Activated naive CD8-positive, alpha-beta T cell treated with anti-CD3 and anti-CD28 coated beads, Interleukin-2, amount 50 U/mL, for 24 hours (primary cell): ENCODE results near the gene PARVG.
A peak's percentile ranks its signal among the peaks of the same experiment; 100 is the strongest.

Experiments used
- ATAC-seq: fragments of 150-1000 bp; cut with Tn5 transposase; one replicate; pipeline ENCODE4 v1.10.0; 2021
- DNase-seq: peaks from one replicate; pipeline ENCODE4 v3.0.0; 2021
- H3K27ac Mint-ChIP-seq: one replicate; pipeline ENCODE4 v1.8.0; 2021; ENCODE audit warnings: mild to moderate bottlenecking, mixed read lengths
- H3K27me3 Mint-ChIP-seq: one replicate; pipeline ENCODE4 v1.8.0; 2021; ENCODE audit warnings: mixed read lengths
- H3K36me3 Mint-ChIP-seq: one replicate; pipeline ENCODE4 v1.8.0; 2021; ENCODE audit warnings: low read depth, mixed read lengths
- H3K4me1 Mint-ChIP-seq: one replicate; pipeline ENCODE4 v1.8.0; 2021; ENCODE audit warnings: mixed read lengths
- H3K4me3 Mint-ChIP-seq: one replicate; pipeline ENCODE4 v1.8.0; 2021; ENCODE audit warnings: mild to moderate bottlenecking, moderate library complexity, mixed read lengths
- H3K9me3 Mint-ChIP-seq: one replicate; pipeline ENCODE4 v1.8.0; 2021; ENCODE audit warnings: mixed read lengths

Gene PARVG

DNA sequence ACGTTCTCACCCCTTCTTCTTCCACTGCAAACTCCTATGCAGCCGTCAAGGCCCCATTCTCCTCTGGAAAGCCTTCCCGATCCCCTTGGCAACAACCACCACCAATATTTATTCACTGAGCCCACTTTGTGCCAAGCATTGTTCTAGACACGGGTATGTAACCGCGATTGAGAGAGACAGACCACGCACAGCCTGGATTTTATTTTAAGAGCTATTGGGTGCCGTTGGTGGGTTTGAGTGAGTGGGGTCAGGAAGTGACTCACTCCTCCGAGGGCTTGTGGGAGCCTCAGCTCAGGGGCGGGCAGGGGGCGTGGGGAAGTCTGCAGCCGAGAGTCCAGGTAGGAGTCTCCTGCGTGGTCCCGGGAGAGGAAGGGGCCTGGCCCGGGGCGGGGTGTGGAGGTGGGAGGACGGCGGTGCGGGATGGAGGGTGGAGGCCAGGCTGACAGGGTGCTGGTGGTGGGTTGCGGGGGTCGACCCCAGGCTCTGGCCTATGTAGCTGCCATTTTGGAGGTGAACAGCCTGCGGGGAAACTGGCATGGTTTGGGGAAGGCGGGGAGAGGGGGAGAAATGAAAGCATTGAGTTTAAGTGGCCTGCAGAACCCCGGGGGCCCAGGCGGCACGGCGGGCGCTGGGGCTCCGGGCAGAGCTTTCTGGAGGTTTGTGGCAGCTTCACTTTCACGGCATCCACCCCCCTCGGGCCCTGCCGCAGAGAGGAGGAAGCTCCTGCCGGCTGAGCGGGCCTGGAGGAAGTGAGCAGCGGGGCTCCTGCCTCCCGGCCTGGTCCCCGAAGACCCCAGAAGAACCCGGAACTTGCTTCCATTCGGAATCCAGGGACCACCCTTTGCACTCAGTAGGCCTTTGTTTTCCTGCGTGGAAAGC, 547 bp downstream of the PARVG start:
- Mint-ChIP-seq H3K9me3 (no peaks in the 10 kb centered on the region), H3K4me1 (peaks cover 24% of the 10 kb centered on the region), H3K36me3 (peaks cover 14% of the 10 kb centered on the region), H3K27ac (peak overlapping the region; percentile 96), H3K27me3 (no peaks in the 10 kb centered on the region), H3K4me3 (peak overlapping the region; percentile 90)
- peak; percentile 68 for ATAC-seq
- DNase-seq, result peak; percentile 67

DNA sequence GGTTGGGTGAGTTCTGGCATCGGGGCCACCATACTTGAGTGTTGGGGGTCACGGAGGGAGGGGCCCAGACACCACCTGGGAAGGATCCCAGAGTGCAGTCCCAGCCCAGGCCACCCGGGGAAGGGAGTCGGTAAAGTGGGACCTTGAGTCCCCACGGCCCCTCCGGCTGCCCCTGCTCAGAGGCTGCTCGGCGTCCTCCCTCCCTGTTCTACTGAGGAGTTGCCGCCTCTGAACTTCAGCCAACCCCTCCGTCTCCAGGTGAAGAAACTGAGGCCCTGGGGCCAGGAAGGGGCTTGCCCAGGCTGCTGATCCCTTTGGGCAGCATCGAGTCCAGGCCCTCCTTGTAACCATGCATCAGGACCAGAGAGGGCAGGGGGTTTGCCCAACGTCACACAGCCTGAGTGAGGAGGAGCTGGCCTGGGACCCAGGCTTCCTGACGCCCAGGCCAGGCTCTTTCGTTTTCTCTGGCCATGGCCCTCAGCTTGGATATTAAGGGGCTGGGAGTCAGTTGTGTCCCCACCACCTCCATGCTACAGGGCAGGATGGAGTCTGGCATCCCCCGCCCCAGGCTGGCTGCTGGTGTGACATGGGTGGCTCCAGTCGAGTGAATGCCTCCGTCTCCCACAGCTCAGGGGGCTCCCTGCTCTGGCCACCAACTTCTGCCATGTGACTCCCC, 1.3 kb downstream of the PARVG start:
- H3K36me3 Mint-ChIP-seq, result peaks cover 16% of the 10 kb centered on the region
- no peaks in the 10 kb centered on the region for H3K27me3 Mint-ChIP-seq
- DNase-seq (peak; percentile 37), ATAC-seq (peak; percentile 31)
- H3K27ac Mint-ChIP-seq, result peak overlapping the region; percentile 96
- peak overlapping the region; percentile 90 for H3K4me3 Mint-ChIP-seq
- H3K4me1 Mint-ChIP-seq, result peaks cover 26% of the 10 kb centered on the region
- no peaks in the 10 kb centered on the region for H3K9me3 Mint-ChIP-seq

DNA sequence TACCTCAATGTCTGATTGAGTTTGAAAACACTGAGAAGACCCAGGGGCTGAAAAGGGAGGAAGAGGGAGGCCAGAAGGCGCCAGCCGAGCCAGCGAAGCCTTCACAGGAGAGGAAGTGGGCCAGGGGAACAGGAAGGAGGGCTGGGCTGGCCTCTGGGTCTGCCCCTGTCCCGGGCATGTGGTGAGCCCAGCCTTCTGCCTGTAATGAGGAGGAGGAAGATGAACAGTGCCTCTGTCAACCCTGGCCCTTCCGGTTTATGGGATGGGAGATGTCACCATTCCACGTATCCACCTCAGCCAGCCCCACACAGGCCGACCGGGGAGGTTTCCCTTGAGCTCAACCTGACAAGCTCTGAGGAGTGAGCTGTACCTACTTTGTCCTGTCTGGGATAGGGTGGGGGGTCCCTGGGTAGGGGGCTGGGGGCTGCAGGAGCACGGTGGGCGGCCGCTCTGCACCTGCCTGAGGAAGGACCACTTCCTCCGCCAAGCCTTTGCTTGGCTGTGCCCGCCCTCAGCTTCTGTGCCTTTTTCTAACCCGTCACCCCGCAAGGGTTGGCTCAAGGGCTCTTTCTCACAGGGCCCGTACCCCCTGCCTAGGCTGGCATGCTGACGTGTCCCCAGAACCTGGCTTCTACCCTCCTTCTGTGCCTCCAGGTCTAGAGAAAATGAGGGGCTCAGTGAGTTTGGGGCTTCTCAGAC, 2.0 kb downstream of the PARVG start:
- Mint-ChIP-seq H3K9me3 (no peaks in the 10 kb centered on the region), H3K27me3 (no peaks in the 10 kb centered on the region), H3K4me3 (peak overlapping the region; percentile 90), H3K4me1 (peaks cover 26% of the 10 kb centered on the region), H3K27ac (peak overlapping the region; percentile 96), H3K36me3 (peaks cover 16% of the 10 kb centered on the region)
- ATAC-seq, result peak; percentile 65
- peak; percentile 62 for DNase-seq

DNA sequence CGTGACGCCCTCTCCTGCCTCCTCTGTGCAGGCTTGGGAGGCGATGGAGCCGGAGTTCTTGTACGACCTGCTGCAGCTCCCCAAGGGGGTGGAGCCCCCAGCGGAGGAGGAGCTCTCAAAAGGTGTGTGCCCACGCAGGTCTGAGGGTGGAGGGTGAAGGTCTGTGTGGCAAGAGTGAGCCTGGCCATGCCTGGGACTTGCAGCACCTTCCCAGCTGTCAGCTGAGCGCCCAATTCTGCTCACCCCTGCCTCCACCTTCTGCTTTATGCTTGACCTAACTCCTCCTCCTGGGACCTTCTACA, 2.5 kb downstream of the PARVG start:
- DNase-seq, result peak; percentile 20
- ATAC-seq, result no peak
- H3K4me1 Mint-ChIP-seq, result peaks cover 26% of the 10 kb centered on the region
- peak overlapping the region; percentile 90 for H3K4me3 Mint-ChIP-seq
- no peaks in the 10 kb centered on the region for H3K27me3 Mint-ChIP-seq
- no peaks in the 10 kb centered on the region for H3K9me3 Mint-ChIP-seq
- peak overlapping the region; percentile 96 for H3K27ac Mint-ChIP-seq
- H3K36me3 Mint-ChIP-seq, result peaks cover 16% of the 10 kb centered on the region

DNA sequence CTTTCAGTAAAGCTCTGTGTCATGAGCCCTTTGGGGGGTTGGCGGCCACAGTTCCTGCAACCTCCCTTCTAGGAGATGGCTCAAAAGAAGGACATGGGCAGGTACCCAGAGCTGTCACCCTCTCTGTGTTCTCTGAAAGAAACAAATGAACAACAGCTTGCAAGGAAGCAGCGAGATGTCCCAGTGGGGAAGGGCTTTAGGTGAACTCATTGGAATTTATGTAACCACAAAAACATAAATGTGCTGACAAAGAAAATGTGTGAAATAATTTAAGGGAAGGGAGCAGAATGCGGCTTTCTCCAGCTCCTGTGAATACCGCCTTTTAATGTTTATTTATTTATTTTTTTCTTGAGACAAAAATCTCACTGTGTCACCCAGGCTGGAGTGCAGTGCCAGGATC, 3.3 kb downstream of the PARVG start:
- H3K36me3 Mint-ChIP-seq, result peaks cover 16% of the 10 kb centered on the region
- H3K27me3 Mint-ChIP-seq, result no peaks in the 10 kb centered on the region
- H3K27ac Mint-ChIP-seq, result no peak overlapping the region
- ATAC-seq (no peak), DNase-seq (no peak)
- no peak overlapping the region for H3K4me3 Mint-ChIP-seq
- H3K4me1 Mint-ChIP-seq, result peaks cover 26% of the 10 kb centered on the region
- H3K9me3 Mint-ChIP-seq, result no peaks in the 10 kb centered on the region

DNA sequence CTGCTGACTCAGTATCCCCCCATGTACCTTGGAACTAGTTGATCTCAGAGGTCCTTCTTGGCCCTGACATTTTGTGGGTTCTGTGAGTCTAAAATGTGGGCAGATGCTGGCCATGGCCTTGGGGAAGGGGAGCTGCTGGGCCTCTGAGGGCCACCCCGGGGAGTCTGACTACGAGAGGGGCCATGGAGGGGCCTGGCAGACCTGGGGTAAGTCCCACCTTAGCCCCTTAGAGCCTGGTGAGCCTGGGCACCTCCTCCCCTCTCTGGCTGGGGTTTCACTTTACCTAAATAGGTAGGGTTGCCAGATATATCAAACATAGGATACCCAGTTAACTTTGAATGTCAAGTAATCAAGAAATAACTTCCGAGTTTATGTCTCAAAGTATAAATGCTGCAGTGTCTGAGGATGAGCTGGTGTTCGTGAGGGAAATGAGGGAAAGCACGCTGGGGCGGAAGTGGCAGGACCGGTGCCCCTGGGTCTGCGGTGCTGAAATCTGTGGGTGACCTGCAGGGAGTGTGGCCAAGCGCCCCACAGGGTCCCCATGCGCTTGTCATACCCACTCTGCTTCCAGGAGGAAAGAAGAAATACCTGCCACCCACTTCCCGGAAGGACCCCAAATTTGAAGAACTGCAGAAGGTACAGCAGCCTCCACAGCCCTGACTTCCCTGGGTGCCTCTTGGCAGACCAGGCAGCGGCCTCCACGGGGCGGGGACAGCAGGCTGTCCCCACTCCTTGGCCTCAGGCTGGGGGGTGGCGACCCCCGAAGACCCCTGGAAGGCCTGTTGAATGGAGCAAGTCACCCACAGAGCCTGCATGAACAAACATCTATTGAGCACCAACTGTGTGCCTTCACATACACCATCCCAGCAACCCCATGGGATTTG, 4.8 kb downstream of the PARVG start:
- DNase-seq (no peak), ATAC-seq (no peak)
- Mint-ChIP-seq H3K4me1 (peaks cover 23% of the 10 kb centered on the region), H3K27ac (no peak overlapping the region), H3K36me3 (peaks cover 16% of the 10 kb centered on the region), H3K9me3 (no peaks in the 10 kb centered on the region), H3K4me3 (no peak overlapping the region), H3K27me3 (no peaks in the 10 kb centered on the region)

DNA sequence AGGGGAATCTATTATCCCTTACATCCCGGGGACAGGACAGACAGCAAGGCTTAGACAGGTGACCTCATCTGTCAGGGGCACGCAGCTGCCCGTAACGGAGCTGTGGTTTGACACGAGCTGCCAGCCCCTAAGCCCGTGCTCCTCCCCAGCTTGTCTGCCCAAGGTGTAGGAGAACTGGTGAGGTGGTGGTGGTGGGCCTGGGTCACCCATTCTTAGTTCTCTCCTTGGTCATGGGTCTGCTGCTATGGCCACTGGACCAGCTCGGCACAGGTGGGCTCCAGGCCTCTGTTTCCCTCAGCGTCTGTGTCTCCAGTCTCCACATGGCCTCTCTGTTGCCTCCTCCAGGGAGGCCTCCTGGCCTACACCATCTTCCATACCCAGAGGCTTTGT, 5.4 kb downstream of the PARVG start:
- H3K27me3 Mint-ChIP-seq, result no peaks in the 10 kb centered on the region
- peaks cover 20% of the 10 kb centered on the region for H3K4me1 Mint-ChIP-seq
- ATAC-seq (no peak), DNase-seq (no peak)
- no peak overlapping the region for H3K4me3 Mint-ChIP-seq
- no peaks in the 10 kb centered on the region for H3K9me3 Mint-ChIP-seq
- peaks cover 16% of the 10 kb centered on the region for H3K36me3 Mint-ChIP-seq
- H3K27ac Mint-ChIP-seq, result no peak overlapping the region

DNA sequence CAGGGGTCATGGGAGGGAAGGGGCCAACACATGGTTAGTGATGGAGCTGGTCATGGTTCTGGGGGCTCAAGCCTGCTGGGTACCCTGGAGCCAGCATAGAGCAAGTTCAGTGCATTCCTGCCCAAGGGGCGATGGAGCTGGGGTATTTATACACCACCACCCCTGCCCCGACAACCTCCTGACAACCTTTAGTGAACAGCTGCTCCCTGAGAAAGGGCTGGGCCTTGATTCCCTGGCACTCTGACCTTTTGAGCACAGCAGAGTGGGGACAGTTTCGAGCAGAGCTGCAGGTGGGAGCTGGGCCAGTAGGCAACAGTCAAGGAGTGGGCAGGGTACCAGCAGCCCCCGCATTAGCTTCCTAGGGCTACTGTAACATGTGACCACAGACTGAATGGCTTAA, 6.0 kb downstream of the PARVG start:
- Mint-ChIP-seq H3K4me3 (no peak overlapping the region), H3K9me3 (no peaks in the 10 kb centered on the region), H3K36me3 (peaks cover 16% of the 10 kb centered on the region), H3K4me1 (peaks cover 26% of the 10 kb centered on the region), H3K27me3 (no peaks in the 10 kb centered on the region), H3K27ac (no peak overlapping the region)
- no peak for ATAC-seq
- DNase-seq, result no peak

DNA sequence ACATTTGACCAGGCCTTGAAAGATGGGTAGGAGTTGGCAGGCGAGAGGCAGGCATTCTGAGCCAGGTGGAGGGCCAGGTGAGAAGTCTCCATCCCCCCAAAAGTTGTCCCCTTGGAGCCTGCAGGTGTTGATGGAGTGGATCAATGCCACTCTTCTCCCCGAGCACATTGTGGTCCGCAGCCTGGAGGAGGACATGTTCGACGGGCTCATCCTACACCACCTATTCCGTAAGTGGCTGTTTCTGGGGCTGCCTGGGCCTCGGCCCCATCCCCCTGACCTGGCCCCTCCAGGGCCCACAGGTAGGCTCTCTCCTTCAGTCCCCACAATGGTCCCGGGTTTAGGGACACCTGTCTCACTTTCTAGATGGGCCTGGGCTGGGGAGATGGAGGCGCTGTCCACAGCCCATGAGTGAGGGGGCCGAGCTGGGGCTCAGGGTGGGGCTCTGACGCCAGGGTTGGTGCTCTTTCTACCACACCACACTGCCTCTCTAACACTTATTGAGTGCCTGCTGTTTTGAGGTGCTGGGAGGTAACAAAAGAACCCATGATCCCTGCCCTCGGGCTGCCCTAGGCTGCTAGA, 7.0 kb downstream of the PARVG start:
- Mint-ChIP-seq H3K9me3 (no peaks in the 10 kb centered on the region), H3K27ac (no peak overlapping the region), H3K4me3 (no peak overlapping the region), H3K27me3 (no peaks in the 10 kb centered on the region), H3K4me1 (peaks cover 30% of the 10 kb centered on the region), H3K36me3 (peaks cover 12% of the 10 kb centered on the region)
- ATAC-seq (no peak), DNase-seq (no peak)

DNA sequence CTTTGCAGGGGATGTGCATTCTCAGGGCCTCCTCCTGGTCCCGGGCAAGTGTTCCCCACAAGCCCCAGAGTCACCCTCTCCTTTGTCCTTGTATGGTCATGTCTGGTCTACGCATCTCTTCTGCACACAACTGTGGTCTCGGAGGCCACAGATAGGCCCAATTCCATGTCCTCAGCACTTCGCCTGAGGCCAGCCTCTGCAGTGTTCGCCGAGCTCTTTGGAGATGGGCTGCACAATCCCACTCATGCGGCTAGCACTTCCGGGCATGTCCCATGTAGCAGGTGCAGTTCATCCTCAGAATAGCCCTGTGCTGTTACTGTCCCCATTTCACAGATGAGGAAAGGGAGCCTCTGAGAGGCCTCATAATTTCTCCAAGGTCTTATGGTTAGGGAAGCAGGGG, 7.6 kb downstream of the PARVG start:
- ATAC-seq (no peak), DNase-seq (no peak)
- no peak overlapping the region for H3K27ac Mint-ChIP-seq
- H3K4me1 Mint-ChIP-seq, result peaks cover 32% of the 10 kb centered on the region
- no peaks in the 10 kb centered on the region for H3K9me3 Mint-ChIP-seq
- no peaks in the 10 kb centered on the region for H3K27me3 Mint-ChIP-seq
- H3K36me3 Mint-ChIP-seq, result peaks cover 16% of the 10 kb centered on the region
- H3K4me3 Mint-ChIP-seq, result no peak overlapping the region

DNA sequence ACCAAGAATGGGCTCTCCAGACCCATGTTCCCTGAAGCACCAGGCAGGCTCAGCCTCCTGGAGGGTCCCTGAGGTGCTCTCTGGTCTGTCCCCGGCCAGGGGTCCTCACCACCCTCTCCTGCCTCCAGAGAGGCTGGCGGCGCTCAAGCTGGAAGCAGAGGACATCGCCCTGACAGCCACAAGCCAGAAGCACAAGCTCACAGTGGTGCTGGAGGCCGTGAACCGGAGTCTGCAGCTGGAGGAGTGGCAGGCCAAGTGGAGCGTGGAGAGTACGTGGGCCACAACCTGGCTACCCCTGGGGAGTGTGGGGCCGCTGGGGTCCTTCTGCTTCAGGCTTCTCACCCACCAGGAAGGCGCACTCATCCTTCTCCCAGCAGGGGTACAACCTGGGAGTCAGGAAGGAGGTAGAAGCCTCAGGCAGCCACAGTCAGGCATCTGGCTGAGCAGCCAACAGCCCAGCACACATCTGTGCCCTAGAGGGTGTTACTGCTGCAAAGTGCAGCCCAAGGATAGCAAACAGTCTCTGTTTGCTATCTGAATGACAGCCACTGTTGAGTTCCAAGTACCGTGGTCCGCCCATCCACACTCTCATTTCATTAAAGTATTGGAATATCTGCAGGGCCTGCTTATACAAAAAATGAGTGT, 8.4 kb downstream of the PARVG start:
- Mint-ChIP-seq H3K4me1 (peaks cover 37% of the 10 kb centered on the region), H3K27me3 (no peaks in the 10 kb centered on the region), H3K9me3 (peaks cover under 1% of the 10 kb centered on the region), H3K36me3 (peaks cover 21% of the 10 kb centered on the region), H3K4me3 (no peak overlapping the region), H3K27ac (no peak overlapping the region)
- DNase-seq (no peak), ATAC-seq (no peak)

DNA sequence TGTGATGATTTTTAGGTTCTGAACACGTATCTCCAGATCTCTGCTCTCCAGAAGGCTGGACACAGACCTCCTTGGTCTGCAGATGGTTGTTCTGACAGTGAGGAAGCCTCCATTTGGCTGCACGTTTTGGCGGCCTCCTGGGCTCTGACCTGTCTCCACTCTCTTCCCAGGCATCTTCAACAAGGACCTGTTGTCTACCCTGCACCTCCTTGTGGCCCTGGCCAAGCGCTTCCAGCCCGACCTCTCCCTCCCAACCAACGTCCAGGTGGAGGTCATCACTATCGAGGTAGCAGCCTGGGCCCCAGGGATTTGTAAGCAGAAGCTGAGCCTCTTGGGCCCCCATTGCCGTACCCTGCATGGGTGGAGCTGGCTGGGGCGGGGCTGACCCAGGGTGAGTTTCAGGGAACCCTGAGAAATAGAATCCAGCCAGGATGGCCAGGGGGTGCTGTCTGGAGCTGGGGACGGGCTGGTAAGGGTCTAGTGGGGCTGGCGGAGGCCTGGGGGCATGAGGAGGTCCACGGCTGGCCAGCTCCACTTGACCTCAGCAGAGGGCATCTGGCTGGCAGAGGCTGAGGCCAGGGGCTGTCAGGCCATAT, 9.8 kb downstream of the PARVG start:
- Mint-ChIP-seq H3K9me3 (peaks cover 7% of the 10 kb centered on the region), H3K4me3 (no peak overlapping the region), H3K27me3 (no peaks in the 10 kb centered on the region), H3K4me1 (peaks cover 42% of the 10 kb centered on the region), H3K36me3 (peaks cover 23% of the 10 kb centered on the region), H3K27ac (no peak overlapping the region)
- ATAC-seq, result no peak
- no peak for DNase-seq

DNA sequence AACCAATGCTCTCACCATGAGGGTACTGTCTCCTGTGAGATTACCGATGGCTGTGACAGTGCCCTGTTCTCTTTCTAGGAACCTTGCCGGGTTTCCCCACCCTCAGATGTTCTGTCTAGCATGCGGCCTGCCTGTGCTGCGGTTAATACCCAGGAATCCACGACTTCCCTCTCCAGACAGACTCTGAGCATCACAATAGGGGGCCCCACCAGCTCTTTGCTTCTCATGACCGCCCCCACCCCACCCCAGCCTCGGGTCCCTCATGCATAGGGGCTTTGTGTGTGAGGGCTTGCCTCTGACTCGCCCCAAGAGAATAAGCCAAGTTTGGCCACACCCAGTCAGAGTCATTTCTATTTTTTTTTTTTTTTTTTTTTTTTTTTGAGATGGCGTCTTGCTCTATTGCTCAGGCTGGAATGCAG, 10.3 kb downstream of the PARVG start:
- no peak overlapping the region for H3K4me3 Mint-ChIP-seq
- DNase-seq (peak; percentile 53), ATAC-seq (peak; percentile 77)
- peaks cover 42% of the 10 kb centered on the region for H3K4me1 Mint-ChIP-seq
- peaks cover 22% of the 10 kb centered on the region for H3K36me3 Mint-ChIP-seq
- no peaks in the 10 kb centered on the region for H3K27me3 Mint-ChIP-seq
- no peak overlapping the region for H3K27ac Mint-ChIP-seq
- H3K9me3 Mint-ChIP-seq, result peaks cover 7% of the 10 kb centered on the region
